ENCODE results near the gene REEP5. TPM values are rescaled to one million over a fixed set of nuclear protein-coding genes. Genes with fewer than 3 reads are reported as not detected.

Gene REEP5
- total and polyA plus RNA-seq, 9 of the 15 experiments (the other 6 are each of a cell fraction or from before 2014, with no cell fraction given): 14.7 to 102 (median 36.0) TPM

DNA sequence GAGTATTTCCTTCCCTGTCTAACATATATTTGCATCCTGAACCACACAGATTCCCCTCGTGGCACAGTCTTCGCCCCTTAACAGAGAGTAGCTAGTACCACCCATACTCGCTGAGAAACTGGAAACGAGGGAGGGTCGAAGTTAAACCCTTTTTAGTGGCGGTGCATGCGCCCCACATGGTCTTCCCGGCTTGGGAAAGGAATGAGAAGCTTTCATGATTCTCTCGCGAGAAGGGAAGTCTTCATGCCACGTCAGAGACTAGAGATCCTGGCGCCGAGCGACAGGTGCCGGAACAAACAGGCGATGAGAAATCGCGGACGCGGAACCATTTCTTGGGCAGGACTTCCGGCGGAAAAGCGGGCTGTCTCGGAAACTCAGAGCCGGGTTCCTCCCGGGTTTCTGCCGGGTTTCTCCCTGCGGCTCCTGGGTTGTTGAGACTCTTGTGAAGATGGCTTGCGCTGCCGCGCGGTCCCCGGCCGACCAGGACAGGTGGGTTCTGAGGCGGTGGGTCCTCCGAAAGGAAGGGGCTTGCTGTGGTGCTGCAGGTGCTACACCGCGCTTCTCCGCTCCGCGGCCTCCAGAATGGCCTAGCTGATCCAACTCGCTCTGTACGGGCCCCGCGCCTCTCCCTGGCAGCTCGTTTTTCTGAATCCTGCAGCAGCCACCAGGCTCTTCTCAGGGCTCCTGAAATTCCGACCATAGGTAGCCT lies 60.9 kb downstream of the REEP5 start, which contains the start of gene SRP19 (continued):
- TF ChIP-seq, protein P1, sequence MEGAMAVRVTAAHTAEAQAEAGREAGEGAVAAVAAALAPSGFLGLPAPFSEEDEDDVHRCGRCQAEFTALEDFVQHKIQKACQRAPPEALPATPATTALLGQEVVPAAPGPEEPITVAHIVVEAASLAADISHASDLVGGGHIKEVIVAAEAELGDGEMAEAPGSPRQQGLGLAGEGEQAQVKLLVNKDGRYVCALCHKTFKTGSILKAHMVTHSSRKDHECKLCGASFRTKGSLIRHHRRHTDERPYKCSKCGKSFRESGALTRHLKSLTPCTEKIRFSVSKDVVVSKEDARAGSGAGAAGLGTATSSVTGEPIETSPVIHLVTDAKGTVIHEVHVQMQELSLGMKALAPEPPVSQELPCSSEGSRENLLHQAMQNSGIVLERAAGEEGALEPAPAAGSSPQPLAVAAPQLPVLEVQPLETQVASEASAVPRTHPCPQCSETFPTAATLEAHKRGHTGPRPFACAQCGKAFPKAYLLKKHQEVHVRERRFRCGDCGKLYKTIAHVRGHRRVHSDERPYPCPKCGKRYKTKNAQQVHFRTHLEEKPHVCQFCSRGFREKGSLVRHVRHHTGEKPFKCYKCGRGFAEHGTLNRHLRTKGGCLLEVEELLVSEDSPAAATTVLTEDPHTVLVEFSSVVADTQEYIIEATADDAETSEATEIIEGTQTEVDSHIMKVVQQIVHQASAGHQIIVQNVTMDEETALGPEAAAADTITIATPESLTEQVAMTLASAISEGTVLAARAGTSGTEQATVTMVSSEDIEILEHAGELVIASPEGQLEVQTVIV (CRISPR knock-in tag; IDR thresholded peaks at IDR 0.05; ENCODE audit: borderline replicate concordance): no peak
- no peak for TF ChIP-seq DACH1 (IDR thresholded peaks at IDR 0.05; ENCODE audit: partially characterized antibody)
- TF ChIP-seq ZNF3 (CRISPR knock-in tag; IDR thresholded peaks at IDR 0.05): no peak
- TF ChIP-seq, protein P2, sequence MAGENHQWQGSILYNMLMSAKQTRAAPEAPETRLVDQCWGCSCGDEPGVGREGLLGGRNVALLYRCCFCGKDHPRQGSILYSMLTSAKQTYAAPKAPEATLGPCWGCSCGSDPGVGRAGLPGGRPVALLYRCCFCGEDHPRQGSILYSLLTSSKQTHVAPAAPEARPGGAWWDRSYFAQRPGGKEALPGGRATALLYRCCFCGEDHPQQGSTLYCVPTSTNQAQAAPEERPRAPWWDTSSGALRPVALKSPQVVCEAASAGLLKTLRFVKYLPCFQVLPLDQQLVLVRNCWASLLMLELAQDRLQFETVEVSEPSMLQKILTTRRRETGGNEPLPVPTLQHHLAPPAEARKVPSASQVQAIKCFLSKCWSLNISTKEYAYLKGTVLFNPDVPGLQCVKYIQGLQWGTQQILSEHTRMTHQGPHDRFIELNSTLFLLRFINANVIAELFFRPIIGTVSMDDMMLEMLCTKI (IDR thresholded peaks at IDR 0.05; ENCODE audit: partially characterized antibody): no peak
- TF ChIP-seq CREB3 (tag; conservative IDR thresholded peaks at IDR 0.05; ENCODE audit: low read depth): peak; percentile 90
- peak; percentile 66; the same call in 1 of the 2 replicates for TF ChIP-seq RB1 (IDR thresholded peaks at IDR 0.05; ENCODE audit: low read depth)
- TF ChIP-seq NR1H2 (CRISPR knock-in tag; IDR thresholded peaks at IDR 0.05): peak; percentile 97; the same call in 1 of the 2 replicates
- peak; percentile 100 for TF ChIP-seq CREB3L1 (IDR thresholded peaks at IDR 0.05; ENCODE audit: borderline replicate concordance, low read depth)
- TF ChIP-seq PML (IDR thresholded peaks at IDR 0.05; ENCODE audit: low read length): peak; percentile 87; the same call in 1 of the 2 replicates
- TF ChIP-seq ATF4 (CRISPR knock-in tag; IDR thresholded peaks at IDR 0.05): no peak
- peak; percentile 51; the same call in 1 of the 2 replicates for TF ChIP-seq ERF (CRISPR knock-in tag; IDR thresholded peaks at IDR 0.05)
- TF ChIP-seq HSF4 (CRISPR knock-in tag; IDR thresholded peaks at IDR 0.05; ENCODE audit: borderline replicate concordance): 0 out of 2 replicates have a peak, but pooled peaks have one; percentile 25
- TF ChIP-seq POLR2AphosphoS2 (IDR thresholded peaks at IDR 0.05; ENCODE audit: low read length): no peak
- TF ChIP-seq BDP1 (IDR thresholded peaks at IDR 0.05; ENCODE audit: insufficient read depth, insufficient read length): no peak
- TF ChIP-seq ZNF445 (CRISPR knock-in tag; IDR thresholded peaks at IDR 0.05; ENCODE audit: low read depth): no peak
- TF ChIP-seq JUND (IDR thresholded peaks at IDR 0.05; ENCODE audit: borderline replicate concordance, low read depth, low read length): peak; percentile 70
- TF ChIP-seq JUND (tag; IDR thresholded peaks at IDR 0.05; ENCODE audit: borderline replicate concordance, low read depth, low read length): peak; percentile 69; the same call in 2 of the 3 replicates
- no peak for TF ChIP-seq ZBTB5 (IDR thresholded peaks at IDR 0.05)
